NOMO-1 treated with DMSO at 0.1 percent for 48 hours (cell line): ENCODE data around the gene ZNF277.

Experiments used
- DNase-seq: peaks from one replicate; lab custom pipeline; 2025; ENCODE audit not compliant: unreplicated experiment; lab: John Stamatoyannopoulos, UW

The ZNF277 gene

DNA sequence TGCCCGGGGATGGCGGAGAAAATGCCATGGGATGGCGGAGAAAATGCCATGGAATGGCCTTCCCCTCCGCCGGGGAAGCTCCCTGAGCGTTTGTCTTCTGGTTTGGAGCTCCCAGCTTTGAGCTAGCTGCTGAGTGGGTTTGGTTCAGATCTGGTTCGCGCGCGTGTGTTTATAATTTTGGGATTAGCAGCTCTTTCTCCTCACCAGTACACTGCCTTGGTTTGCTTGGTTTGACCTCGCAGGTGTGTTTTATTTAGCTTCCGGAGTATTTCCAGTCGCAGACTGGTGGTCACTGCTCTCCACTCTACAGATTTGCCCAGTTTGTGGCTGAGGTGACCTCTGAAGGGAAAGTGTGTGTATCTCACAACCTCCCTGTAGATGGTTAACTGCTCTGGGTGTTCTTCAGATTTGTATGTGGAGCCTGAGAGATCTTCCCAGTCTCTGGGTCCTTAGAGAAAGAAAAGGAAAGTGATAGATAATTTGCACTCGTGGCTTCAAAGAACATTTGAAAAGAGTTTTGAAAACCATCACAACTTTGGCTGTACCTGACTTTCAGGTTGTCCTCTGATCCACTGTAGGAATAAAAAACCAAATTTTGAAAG, 597 bp downstream of the ZNF277 start:
- DNase-seq: no peak

DNA sequence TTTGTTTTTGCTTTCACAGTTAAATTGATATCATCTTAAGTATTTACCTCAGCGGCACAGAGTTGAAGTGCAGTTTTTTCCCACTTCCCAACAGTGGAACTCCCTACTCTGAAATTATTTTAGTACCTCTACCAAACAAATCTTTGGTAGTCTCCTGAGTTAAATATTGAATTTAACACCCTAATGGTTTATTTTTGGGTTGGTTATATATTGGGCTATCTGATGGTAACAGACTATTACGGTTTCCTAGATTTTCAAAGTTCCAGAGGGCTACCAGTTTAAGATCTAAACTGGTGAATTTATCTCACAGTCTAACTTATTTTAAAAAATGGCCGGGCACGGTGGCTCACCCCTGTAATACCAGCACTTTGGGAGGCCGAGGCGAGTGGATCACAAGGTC, 1.3 kb downstream of the ZNF277 start:
- DNase-seq: no peak

DNA sequence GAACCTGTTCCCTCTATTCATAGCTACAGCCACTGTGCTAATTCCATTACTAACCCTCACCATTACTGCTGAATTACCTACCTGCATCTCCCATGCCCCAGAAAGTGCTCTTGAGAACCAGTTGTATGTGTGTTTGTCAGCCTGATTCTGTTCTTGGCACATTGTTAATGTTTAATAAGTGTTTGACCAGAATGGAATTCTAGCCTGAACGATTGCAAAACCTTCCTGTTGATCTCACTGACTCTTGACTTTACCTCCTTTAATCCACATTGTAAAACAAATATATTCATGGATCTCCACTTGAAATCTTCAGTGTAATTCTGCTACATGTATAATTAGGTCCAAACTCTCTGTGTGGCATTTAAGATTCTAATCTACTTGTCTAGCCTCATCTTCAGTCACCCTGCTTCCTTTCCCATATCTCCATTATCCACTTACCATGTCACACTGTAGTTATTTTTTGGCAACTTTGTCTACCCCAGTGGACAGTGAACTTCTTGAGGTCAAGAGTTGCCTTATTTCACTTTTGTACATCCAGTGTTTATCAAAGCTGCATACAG, 4.9 kb downstream of the ZNF277 start:
- DNase-seq: no peak

DNA sequence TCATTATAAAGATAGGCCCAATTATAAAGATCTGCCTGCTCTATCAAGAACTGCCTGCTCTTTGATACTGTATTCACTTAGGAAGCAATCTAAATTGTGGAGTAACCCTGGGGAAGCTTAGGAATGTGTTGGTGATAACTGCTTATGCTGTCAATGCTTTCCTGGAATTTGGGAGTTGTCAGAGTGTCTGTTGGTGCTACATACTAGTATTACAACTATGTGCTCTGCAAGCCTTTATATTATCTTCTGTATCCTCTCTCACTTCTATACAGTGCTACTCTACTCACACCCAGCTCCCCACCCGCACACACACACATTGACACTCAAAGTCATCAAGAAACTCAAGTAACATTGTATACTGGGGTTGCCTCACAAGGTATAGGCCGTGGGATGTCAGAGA, 6.1 kb downstream of the ZNF277 start:
- DNase-seq: no peak

DNA sequence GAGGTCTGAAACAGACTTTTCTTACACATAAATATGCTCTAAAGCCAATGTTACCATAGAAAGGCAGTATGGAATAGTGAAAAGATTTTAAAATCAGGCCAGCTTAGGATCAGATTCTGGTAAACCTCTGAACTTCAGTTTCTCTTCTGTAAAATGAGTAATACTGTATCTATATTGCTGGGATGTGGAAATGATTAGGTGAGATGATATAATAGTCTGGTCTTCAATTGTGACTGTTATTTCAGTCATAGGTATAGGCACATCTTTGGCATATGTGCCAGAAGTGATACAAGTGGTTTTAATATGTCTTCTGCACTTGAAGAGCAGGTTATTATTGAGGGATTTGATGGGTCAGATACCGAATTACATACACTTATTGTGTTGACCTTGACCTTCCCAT, 7.2 kb downstream of the ZNF277 start:
- no peak for DNase-seq

DNA sequence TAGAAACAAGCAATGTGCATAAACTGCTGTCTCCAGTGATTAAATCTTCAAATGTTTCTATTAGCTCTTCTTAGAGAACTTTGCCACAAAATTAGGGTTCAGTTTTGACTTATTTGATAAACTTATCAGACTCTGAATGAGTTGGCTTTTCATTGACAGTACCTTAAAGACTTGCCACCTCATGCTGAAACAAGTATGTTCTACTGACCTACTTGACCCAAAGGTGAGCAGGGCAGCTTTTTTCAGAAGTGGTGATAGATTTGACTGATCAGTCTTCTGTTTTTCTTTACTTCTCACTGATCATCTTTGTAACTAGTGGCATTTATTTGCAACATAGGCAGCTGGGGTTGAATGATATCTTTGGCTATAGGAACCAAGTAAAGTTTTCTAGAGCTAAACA, 7.8 kb downstream of the ZNF277 start:
- DNase-seq: no peak

DNA sequence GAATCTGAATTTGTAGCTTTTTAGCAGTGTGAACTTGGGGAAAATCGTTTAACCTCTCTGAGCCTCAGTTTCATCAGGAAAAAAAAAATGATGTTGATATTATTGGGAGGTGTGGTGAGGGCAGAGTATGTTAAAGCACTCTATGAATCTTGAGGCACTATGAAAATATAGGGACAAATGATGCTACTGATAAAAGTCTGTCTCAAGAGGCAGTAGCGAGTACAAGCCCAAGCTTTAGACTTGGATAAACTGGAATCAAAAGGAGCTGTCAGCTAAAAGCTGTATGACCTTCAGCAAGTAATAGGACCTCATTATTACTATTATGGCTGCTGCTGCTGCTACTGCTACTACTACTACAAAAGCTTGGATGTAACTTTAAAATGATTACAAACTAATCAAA, 8.4 kb downstream of the ZNF277 start:
- DNase-seq: no peak

DNA sequence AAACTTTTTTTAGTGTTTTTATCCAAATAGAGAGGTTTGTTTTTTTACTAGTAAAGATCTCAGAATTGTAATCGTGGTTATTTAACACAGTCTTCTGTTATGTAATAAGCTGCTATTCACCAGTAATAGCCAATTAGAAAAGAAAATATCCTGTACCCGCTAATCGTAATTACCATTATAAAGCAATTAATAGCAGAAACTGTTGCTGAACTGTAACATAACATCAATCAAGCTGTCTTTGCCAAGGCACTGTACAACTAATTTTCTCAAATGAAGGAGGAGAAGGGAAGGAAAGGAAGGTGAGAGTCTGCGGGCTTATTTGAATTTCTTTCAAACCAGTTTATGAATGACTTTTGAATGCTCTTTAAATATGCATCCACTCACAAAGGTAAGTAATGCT, 9.3 kb downstream of the ZNF277 start:
- DNase-seq: no peak

DNA sequence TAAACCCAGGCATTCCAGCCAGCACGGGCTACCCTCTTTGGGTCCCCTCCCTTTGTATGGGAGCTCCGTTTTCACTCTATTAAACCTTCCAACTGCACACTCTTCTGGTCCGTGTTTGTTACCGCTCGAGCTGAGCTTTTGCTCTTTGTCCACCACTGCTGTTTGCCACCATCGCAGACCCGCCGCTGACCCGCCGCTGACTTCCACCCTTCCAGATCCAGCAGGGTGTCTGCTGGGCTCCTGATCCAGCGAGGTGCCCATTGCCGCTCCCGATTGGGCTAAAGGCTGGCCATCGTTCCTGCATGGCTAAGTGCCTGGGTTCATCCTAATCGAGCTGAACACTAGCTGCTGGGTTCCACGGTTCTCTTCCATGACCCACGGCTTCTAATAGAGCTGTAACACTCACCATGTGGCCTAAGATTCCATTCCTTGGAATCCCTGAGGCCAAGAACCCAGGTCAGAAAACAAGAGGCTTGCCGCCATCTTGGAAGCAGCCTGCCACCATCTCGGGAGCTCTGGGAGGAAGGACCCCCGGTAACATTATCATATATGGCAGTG, 14.5 kb downstream of the ZNF277 start:
- DNase-seq: no peak

DNA sequence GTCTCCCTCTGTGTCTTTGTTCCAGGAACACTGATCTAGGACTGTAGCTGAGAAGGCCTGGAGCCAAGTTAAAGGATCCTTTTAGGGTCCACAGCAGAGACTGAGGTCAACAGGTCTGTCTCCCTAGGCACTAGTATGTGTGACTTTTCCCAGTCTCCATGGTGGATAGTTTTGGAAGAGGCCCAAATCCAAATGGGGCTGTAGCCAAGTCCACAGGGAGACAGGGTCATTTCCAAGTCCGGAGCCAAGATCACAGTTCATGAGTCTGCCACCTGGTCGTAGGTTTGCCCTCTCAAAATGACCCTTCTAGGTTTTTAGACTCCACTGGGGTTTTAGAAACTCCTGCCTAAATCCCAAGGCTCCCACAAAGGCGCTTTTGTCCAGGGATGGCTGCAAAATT, 16.8 kb downstream of the ZNF277 start:
- no peak for DNase-seq

DNA sequence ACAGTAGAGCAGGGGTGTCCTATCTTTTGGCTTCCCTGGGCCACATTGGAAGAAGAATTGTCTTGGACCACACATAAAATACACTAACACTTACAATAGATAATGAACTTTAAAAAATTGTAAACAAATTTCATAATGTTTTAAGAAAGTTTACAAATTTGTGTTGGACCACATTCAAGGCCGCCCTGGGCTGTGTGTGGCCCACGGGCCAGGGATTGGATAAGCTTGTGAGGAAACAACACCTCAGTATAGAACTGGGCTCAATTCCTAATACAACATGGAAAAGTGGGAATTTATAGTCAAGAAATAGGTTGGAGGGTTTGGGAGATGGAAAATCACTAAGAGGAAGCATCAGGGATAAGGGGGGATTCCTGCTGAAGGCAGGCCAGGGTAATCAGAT, 17.7 kb downstream of the ZNF277 start:
- no peak for DNase-seq

DNA sequence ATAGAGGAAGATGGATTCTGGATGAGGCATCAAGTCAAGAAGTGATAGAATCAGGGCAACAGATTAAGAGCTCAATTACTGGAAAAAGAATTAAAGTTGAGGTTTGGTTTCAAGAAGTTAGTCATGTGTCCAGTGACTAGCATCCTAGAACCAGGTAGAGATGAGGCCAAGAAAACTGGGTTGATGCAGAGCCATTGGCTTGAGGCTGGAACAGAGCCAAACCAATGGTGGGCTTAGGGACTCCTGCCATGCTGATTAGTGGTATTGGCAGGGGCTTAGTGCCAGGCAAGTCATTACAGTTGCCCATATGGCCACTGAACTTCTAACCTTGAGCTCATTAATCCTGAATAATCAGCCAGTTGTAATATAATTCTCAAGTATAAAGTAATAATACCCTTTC, 18.5 kb downstream of the ZNF277 start:
- no peak for DNase-seq

DNA sequence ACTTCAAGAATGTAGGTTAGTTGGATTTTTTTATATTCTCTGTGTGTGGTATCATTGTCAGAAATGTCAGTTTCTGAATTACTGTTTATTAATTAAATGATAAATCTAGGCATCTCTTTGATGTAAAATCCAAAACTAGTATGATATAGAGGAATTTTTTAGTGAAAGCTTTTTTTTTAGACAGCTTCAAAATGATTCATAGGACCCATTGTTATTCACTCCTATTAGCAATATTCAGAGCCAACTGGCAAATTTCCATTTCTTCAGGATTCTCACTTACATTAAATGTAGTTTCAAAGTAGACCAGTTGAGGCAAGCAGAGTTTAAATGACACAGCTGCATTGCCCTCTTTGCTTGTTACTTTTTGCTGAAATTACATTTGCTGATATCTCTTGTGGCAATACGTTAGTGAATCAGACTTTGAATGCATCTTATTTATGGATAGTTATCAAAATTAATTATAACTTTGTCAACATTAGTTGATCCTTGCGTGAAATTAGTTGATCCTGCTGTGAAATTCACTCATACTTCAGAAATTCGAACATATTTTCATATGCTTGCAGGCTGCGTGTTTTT, 20.3 kb downstream of the ZNF277 start:
- DNase-seq: no peak

DNA sequence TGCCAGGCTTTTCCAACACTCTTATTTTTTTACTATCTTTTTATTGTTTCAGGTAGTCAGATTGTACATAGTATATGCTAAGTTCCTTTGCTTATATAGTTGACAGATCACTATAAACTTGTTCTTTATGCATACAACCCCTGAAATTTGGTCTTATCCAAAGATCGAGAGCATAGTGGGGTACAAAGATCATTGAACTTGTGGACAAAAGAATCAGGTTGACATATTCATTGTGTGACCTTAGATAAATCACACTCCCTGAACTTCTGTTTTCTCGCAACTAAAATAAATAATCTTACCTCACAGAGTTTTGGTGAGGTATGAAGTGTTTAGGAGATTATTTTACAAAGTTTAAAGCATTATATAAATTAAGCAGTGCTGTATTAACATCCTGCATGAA, 22.1 kb downstream of the ZNF277 start:
- DNase-seq: no peak

DNA sequence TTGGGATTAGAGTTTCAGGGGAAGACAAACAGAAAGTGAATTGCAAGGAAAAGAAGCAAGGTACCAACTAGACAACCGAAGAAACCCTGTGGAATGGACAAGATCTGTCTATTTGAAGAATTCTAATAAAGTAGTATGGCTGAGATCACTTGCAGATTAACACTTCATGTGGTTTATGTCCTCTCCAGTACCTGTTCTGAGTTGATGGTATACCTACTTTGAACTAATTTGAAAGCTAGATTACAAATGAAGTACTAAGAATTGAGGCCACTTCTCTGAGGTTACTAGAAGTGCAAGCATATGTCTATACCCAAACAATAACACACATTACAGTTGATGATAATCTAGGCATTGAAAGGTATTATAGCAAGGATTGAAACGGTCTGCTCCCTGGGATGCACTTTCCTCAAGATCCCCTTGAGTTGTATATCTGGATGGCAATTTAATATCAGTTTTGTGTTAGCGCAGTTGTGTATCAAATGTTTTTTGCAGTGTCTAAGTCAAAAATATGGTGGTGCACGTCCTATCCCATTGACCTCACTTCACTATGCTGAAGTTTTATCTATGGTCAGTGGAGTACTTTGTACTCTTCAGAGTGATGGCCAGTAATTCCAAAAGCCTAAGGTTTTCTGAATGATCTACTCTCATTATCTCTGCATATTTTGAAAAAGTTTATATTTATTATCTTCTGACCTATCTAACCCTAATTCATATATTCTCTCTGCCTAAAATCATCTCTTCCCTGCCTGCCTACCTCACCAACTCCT, 25.9 kb downstream of the ZNF277 start:
- no peak for DNase-seq

DNA sequence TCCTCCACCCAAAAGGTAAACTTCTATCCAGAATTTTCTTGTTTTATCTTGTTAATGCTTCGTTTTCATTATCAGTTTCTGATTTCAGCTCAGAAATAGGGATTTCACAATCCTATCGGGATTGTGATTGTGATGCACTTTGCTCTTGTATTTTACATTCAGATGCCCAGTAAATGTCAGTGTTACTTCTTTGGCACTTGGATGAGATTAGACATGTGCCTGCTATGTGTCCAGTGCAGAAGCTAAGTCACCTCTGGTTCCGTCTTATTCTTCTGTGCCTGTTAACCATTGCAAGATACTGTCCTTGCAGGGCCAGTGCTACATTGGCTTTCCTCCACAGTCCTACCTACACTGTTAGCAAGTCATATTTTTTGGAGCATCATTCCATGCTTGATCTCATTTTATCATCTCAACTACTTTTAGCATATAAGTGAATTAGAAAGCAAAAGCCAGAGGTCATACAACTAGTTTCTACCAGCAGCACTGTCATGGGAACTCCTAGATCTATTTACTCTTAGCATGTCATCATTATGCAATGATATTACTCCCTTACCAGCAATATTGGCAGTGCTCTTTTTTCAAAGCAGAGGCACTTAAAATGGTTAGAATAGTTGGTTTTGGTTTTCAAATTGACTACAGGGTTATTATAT, 26.7 kb downstream of the ZNF277 start:
- no peak for DNase-seq

DNA sequence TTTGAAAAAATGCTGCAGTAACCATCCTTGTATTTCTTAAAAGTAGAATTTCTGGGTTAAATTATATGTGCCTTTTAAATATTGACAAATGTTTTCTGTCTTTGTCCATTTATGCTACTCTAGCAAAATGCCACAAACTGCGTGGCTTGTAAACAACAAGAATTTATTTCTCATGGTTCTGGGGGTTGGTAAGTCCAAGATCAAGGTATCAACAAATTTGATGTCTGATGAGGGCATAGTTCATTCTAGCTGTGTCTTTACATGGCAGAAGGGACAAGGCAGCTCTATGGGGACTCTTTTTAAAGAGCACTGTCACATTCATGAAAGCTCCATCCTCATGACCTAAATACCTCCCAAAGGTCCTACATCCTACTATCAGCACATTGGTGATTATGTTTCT, 27.7 kb downstream of the ZNF277 start:
- no peak for DNase-seq

DNA sequence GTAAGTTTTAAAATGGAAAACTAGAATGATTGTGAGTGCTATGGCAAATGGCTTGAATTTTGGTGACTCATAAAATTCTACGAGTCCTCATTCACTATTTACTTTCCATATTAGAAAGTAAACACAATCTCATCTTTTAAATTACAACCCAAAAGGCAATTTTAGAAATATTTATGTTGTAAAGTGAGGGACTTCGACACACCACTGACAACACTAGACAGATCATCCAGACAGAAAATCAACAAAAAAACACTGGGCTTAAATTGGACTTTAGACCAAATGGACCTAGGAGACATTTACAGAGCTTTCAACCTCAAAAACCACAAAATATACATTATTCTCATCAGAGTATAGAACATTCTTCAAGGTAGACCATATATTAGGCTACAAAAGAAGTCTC, 30.1 kb downstream of the ZNF277 start:
- no peak for DNase-seq

DNA sequence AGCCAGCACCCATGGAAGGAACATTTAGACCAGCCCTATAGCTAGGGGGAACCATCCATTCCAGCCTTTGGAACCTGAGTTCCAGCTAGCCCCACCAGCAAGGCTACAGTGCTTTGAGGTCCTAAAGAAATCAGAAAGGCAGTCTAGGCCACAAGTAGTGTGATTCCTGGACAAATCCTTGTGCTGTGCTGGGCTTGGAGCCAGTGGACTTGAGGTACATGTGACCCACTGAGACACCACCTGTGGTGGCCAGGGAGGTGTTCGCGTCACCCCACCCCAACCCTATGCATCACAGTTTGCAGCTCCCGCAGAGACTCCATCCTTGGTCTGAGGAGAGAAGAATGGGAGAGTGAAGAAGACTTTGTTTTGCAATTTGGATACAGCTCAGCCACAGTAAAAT, 31.8 kb downstream of the ZNF277 start:
- DNase-seq: no peak

DNA sequence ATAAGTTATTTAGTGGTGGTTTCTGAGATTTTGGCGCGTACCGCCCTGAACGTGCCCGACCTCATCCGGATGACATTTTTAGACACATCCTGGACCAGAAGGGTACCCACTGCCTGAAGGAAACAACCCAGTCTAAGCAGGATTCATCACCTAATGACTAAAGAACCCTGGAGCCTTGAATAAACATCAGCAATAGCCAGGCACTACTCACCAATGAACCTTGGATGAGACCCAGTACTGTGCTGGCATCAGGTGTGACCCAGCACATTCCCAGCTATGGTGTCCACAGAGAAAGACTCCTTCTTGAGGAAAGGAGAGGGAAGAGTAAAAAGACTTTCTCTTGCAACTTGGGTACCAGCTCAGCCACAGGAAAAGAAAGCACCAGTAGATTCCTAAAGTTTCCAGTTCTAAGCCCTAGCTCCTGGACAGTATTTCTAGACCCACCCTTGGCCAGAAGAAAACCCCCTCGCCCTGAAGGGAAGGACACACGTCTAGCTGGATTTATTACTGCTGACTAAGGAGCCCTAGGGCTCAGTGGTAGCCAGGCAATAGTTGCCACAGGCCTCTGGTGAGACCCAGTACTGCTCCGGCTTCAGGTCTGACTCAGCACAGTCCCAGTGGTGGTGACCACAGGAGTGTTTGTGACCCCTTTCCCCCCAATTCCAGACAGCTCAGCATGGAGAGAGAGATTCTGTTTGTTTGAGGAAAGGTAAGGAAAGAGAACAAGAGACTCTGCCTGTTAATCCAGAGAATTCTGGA, 32.5 kb downstream of the ZNF277 start:
- DNase-seq: no peak

DNA sequence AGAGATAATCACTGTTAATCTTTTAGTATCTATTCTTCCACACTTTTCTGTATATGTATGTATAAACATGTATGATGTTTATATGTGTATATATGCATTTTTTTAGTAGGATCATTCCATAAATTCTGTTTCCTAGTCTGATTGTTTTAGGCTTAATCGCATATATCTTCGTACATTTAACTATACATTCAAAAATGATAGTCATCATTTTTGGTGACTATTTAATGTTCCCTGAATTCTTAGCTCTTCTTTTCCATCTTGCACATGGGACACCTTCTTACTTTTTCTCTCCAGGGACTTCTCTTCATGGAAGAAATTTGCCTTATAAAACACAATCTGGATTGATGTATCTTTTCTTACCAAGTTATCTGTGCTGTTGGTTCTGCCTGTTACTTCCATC, 42.1 kb downstream of the ZNF277 start:
- DNase-seq: no peak
